ENCODE measurements around the gene INVS. TPM values are rescaled to one million over a fixed set of nuclear protein-coding genes. Genes with fewer than 3 reads are reported as not detected.
"Not testable (repeated sequence)": the region's sequence is repeated elsewhere in the genome, so short reads cannot be mapped to it uniquely, and the experiment has no call there.

INVS gene
- total RNA-seq, 2 experiments from 2014 or later = 30.7 to 36.7 TPM

GRCh38 chr9:100228352-100228869 lies 129.4 kb downstream of the INVS start:
- H3K4me3 ChIP-seq (ENCODE audit: low read depth, low read length, poor library complexity, severe bottlenecking) = no peak overlapping the region
- no peak overlapping the region for H3K4me2 ChIP-seq (ENCODE audit: low read length)
- H3K79me2 ChIP-seq (ENCODE audit: insufficient read depth, low read depth, low read length) = no peaks in the 10 kb centered on the region
- no peaks in the 10 kb centered on the region for H3K9me2 ChIP-seq (ENCODE audit: insufficient read depth, low read length)
- H3K36me3 ChIP-seq (ENCODE audit: insufficient read depth, low read length) = peaks cover 36% of the 10 kb centered on the region
- BruUV-seq (replicated peaks) = no TSS peak
- no peak overlapping the region for H3K27ac ChIP-seq (ENCODE audit: low read depth, low read length, poor library complexity, severe bottlenecking)
- H3K4me1 ChIP-seq (ENCODE audit: insufficient read depth, low read length, poor library complexity, severe bottlenecking) = no peaks in the 10 kb centered on the region
- no peak overlapping the region for H2AFZ ChIP-seq (ENCODE audit: low read length)
- no peak for DNase-seq (ENCODE audit: low spot score)
- ChIA-PET POLR2A (no interaction called here), CTCF (ENCODE audit: unreplicated experiment) (no interaction called here)
- no peaks in the 10 kb centered on the region for H3K9me3 ChIP-seq (ENCODE audit: low read length)
- no peaks in the 10 kb centered on the region for H4K20me1 ChIP-seq (ENCODE audit: insufficient read depth, low read length)
- TF ChIP-seq EZH2phosphoT487 (IDR thresholded peaks at IDR 0.05; ENCODE audit: borderline replicate concordance, low read depth, low read length) (no peak), CTCF (conservative IDR thresholded peaks at IDR 0.05; ENCODE audit: low read length) (no peak)
- intact Hi-C loops (cut with micrococcal nuclease; ENCODE audit: unreplicated experiment) = loop anchor here (10.0 kb wide), 2 partner anchors 366 to 1044 kb away; no protein-coding TSS in a partner anchor

GRCh38 chr9:100229136-100229535 lies 130.1 kb downstream of the INVS start:
- H3K9me3 ChIP-seq (ENCODE audit: low read length) = no peaks in the 10 kb centered on the region
- H3K79me2 ChIP-seq (ENCODE audit: insufficient read depth, low read depth, low read length) = no peaks in the 10 kb centered on the region
- ChIA-PET POLR2A (no interaction called here), CTCF (ENCODE audit: unreplicated experiment) (no interaction called here)
- H3K36me3 ChIP-seq (ENCODE audit: insufficient read depth, low read length) = peaks cover 36% of the 10 kb centered on the region
- H3K4me2 ChIP-seq (ENCODE audit: low read length) = no peak overlapping the region
- DNase-seq (ENCODE audit: low spot score) = no peak
- H4K20me1 ChIP-seq (ENCODE audit: insufficient read depth, low read length) = no peaks in the 10 kb centered on the region
- no peak overlapping the region for H3K4me3 ChIP-seq (ENCODE audit: low read depth, low read length, poor library complexity, severe bottlenecking)
- no peak overlapping the region for H2AFZ ChIP-seq (ENCODE audit: low read length)
- no peaks in the 10 kb centered on the region for H3K4me1 ChIP-seq (ENCODE audit: insufficient read depth, low read length, poor library complexity, severe bottlenecking)
- H3K9me2 ChIP-seq (ENCODE audit: insufficient read depth, low read length) = no peaks in the 10 kb centered on the region
- BruUV-seq (replicated peaks) = no TSS peak
- H3K27ac ChIP-seq (ENCODE audit: low read depth, low read length, poor library complexity, severe bottlenecking) = no peak overlapping the region
- TF ChIP-seq CTCF (conservative IDR thresholded peaks at IDR 0.05; ENCODE audit: low read length) (no peak), EZH2phosphoT487 (IDR thresholded peaks at IDR 0.05; ENCODE audit: borderline replicate concordance, low read depth, low read length) (no peak)
- intact Hi-C loops (cut with micrococcal nuclease; ENCODE audit: unreplicated experiment) = loop anchor here (10.0 kb wide), 2 partner anchors 366 to 1044 kb away; no protein-coding TSS in a partner anchor

GRCh38 chr9:100229561-100229960 lies 130.5 kb downstream of the INVS start:
- no TSS peak for BruUV-seq (replicated peaks)
- H3K4me3 ChIP-seq (ENCODE audit: low read depth, low read length, poor library complexity, severe bottlenecking) = no peak overlapping the region
- H3K9me3 ChIP-seq (ENCODE audit: low read length) = no peaks in the 10 kb centered on the region
- no peaks in the 10 kb centered on the region for H3K9me2 ChIP-seq (ENCODE audit: insufficient read depth, low read length)
- H3K4me1 ChIP-seq (ENCODE audit: insufficient read depth, low read length, poor library complexity, severe bottlenecking) = no peaks in the 10 kb centered on the region
- no peak overlapping the region for H3K27ac ChIP-seq (ENCODE audit: low read depth, low read length, poor library complexity, severe bottlenecking)
- no peak for DNase-seq (ENCODE audit: low spot score)
- peaks cover 36% of the 10 kb centered on the region for H3K36me3 ChIP-seq (ENCODE audit: insufficient read depth, low read length)
- ChIA-PET POLR2A (no interaction called here), CTCF (ENCODE audit: unreplicated experiment) (no interaction called here)
- no peak for TF ChIP-seq EZH2phosphoT487 (IDR thresholded peaks at IDR 0.05; ENCODE audit: borderline replicate concordance, low read depth, low read length)
- TF ChIP-seq CTCF (conservative IDR thresholded peaks at IDR 0.05; ENCODE audit: low read length) = no peak
- H2AFZ ChIP-seq (ENCODE audit: low read length) = no peak overlapping the region
- H4K20me1 ChIP-seq (ENCODE audit: insufficient read depth, low read length) = no peaks in the 10 kb centered on the region
- no peaks in the 10 kb centered on the region for H3K79me2 ChIP-seq (ENCODE audit: insufficient read depth, low read depth, low read length)
- H3K4me2 ChIP-seq (ENCODE audit: low read length) = no peak overlapping the region
- intact Hi-C loops (cut with micrococcal nuclease; ENCODE audit: unreplicated experiment) = loop anchor here (10.0 kb wide), 2 partner anchors 365 to 1045 kb away; no protein-coding TSS in a partner anchor

GRCh38 chr9:100236986-100237385 lies 137.9 kb downstream of the INVS start:
- H3K4me1 ChIP-seq (ENCODE audit: insufficient read depth, low read length, poor library complexity, severe bottlenecking); H3K9me2 ChIP-seq (ENCODE audit: insufficient read depth, low read length); intact Hi-C loops (cut with micrococcal nuclease; ENCODE audit: unreplicated experiment); H2AFZ ChIP-seq (ENCODE audit: low read length); H3K4me2 ChIP-seq (ENCODE audit: low read length); H3K4me3 ChIP-seq (ENCODE audit: low read depth, low read length, poor library complexity, severe bottlenecking); H3K79me2 ChIP-seq (ENCODE audit: insufficient read depth, low read depth, low read length); H4K20me1 ChIP-seq (ENCODE audit: insufficient read depth, low read length); BruUV-seq (replicated peaks); H3K9me3 ChIP-seq (ENCODE audit: low read length); H3K27ac ChIP-seq (ENCODE audit: low read depth, low read length, poor library complexity, severe bottlenecking); CTCF ChIA-PET (ENCODE audit: unreplicated experiment); POLR2A ChIA-PET; DNase-seq (ENCODE audit: low spot score): not testable (repeated sequence)
- peaks cover 11% of the 10 kb centered on the region; the same call in 1 of the 2 replicates for H3K36me3 ChIP-seq (ENCODE audit: insufficient read depth, low read length)

Data from OCI-LY7 (cell line).